ENCODE results near the gene SDK1.

The SDK1 gene

DNA sequence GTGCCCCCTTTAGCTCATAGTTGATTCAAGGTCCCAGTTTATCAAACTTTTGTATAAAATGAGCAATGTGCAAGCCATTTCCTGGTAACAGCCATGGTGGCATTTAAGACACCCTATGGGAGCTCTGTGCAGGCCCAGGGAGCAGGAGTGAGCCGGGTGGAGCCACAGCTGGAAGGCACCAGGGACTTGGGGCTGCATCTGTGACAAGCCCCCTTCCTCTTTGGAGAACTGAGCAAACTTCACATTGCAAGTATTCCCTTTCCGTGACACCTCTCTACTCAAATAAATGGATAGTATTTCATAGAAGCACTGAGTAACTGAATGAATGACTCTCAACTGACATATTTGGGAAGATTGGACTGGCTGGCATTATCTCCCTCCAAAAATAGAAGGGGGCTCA, 822.3 kb downstream of the SDK1 start:
- Mint-ChIP-seq H3K27ac (no peak overlapping the region), H3K27me3 (ENCODE audit: low read depth) (peaks cover 12% of the 10 kb centered on the region), H3K9me3 (peaks cover 29% of the 10 kb centered on the region), H3K36me3 (ENCODE audit: low read depth) (peaks cover 19% of the 10 kb centered on the region), H3K4me1 (no peaks in the 10 kb centered on the region), H3K4me3 (no peak overlapping the region)
- TF ChIP-seq, protein P1, sequence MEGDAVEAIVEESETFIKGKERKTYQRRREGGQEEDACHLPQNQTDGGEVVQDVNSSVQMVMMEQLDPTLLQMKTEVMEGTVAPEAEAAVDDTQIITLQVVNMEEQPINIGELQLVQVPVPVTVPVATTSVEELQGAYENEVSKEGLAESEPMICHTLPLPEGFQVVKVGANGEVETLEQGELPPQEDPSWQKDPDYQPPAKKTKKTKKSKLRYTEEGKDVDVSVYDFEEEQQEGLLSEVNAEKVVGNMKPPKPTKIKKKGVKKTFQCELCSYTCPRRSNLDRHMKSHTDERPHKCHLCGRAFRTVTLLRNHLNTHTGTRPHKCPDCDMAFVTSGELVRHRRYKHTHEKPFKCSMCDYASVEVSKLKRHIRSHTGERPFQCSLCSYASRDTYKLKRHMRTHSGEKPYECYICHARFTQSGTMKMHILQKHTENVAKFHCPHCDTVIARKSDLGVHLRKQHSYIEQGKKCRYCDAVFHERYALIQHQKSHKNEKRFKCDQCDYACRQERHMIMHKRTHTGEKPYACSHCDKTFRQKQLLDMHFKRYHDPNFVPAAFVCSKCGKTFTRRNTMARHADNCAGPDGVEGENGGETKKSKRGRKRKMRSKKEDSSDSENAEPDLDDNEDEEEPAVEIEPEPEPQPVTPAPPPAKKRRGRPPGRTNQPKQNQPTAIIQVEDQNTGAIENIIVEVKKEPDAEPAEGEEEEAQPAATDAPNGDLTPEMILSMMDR (IDR thresholded peaks at IDR 0.05; ENCODE audit: unreplicated experiment in 3 of 3) = no peak

DNA sequence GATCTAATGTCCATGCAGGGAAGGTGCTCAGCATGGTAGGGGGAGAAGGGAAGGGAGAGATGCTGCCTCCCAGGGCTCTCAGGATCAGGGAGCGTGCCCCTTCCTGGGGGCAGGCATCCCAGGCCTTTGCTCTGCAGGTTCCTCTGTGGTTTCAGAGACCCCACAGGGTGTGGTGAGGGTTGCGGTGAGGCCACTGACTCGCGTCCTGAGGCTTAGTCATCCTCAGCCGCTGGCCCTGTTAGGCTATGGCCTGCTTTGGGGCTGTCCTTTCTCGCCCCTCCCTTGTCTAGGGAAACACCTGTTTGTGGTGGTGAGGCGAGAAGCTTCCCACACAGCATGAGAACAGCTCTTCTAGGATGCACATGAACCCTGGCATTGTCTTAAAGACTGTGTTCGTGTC, 822.8 kb downstream of the SDK1 start:
- H3K4me3 Mint-ChIP-seq = no peak overlapping the region
- TF ChIP-seq, protein P1 (IDR thresholded peaks at IDR 0.05; ENCODE audit: unreplicated experiment in 3 of 3) = no peak
- peaks cover 15% of the 10 kb centered on the region for H3K36me3 Mint-ChIP-seq (ENCODE audit: low read depth)
- peaks cover 13% of the 10 kb centered on the region for H3K27me3 Mint-ChIP-seq (ENCODE audit: low read depth)
- peaks cover 24% of the 10 kb centered on the region for H3K9me3 Mint-ChIP-seq
- no peak overlapping the region for H3K27ac Mint-ChIP-seq
- H3K4me1 Mint-ChIP-seq = no peaks in the 10 kb centered on the region

- Mint-ChIP-seq H3K27me3 (ENCODE audit: low read depth) (peaks cover 13% of the 10 kb centered on the region), H3K9me3 (peaks cover 19% of the 10 kb centered on the region), H3K27ac (no peak overlapping the region), H3K36me3 (ENCODE audit: low read depth) (peaks cover 9% of the 10 kb centered on the region), H3K4me1 (no peaks in the 10 kb centered on the region), H3K4me3 (no peak overlapping the region)
- TF ChIP-seq, protein P1 (IDR thresholded peaks at IDR 0.05; ENCODE audit: unreplicated experiment in 3 of 3) = no peak
Measured at GRCh38 chr7:4124556-4125477, 823.8 kb downstream of the SDK1 start.

GRCh38 chr7:4127909-4128560, 827.0 kb downstream of the SDK1 start:
- Mint-ChIP-seq H3K4me3 (no peak overlapping the region), H3K9me3 (no peaks in the 10 kb centered on the region), H3K4me1 (peaks cover 4% of the 10 kb centered on the region), H3K27ac (no peak overlapping the region), H3K36me3 (ENCODE audit: low read depth) (no peaks in the 10 kb centered on the region), H3K27me3 (ENCODE audit: low read depth) (peaks cover 17% of the 10 kb centered on the region)
- TF ChIP-seq, protein P1 (IDR thresholded peaks at IDR 0.05; ENCODE audit: unreplicated experiment in 3 of 3) = no peak

- Mint-ChIP-seq H3K9me3 (no peaks in the 10 kb centered on the region), H3K27me3 (ENCODE audit: low read depth) (peaks cover 17% of the 10 kb centered on the region), H3K4me1 (peaks cover 17% of the 10 kb centered on the region), H3K4me3 (no peak overlapping the region), H3K27ac (no peak overlapping the region), H3K36me3 (ENCODE audit: low read depth) (no peaks in the 10 kb centered on the region)
- TF ChIP-seq, protein P1 (IDR thresholded peaks at IDR 0.05; ENCODE audit: unreplicated experiment in 3 of 3) = no peak
Measured at GRCh38 chr7:4129481-4130122, 828.5 kb downstream of the SDK1 start.

All from nephron (organoid).